Posterior cingulate gyrus (tissue), 11 donors: ENCODE data around the gene USP22.
"Not testable (repeated sequence)": the region's sequence is repeated elsewhere in the genome, so short reads cannot be mapped to it uniquely, and the experiment has no call there.

Experiments
- DNase-seq, 10 donors: peaks; one replicate each; pipeline versions ENCODE4 v3.0.0 to v3.0.0-alpha.2; 2020 to 2021; ENCODE audit warnings: mixed read lengths in 3 of 10
- intact Hi-C: fragments of 100-400 bp; cut with DNase I; formaldehyde crosslinking; loops from one replicate; pipeline ENCODE4 v1.15.1; 2023

USP22 gene

GRCh38 chr17:21042458-21043295, at the start of gene USP22:
Gene USP22, minus strand, starts transcription at chr17:21043011. Its CDS starts 176 bp downstream, at chr17:21042835.
- intact Hi-C loops: loop anchor here (1.0 to 10.0 kb wide), 5 partner anchors 35 to 240 kb away; partner anchors contain the start of genes MAP2K3 and TMEM11
- peak in 4 of 10 donors; percentile 83 to 98 (median 92) for DNase-seq

GRCh38 chr17:21090902-21091618, 48.2 kb upstream of the USP22 start:
- DNase-seq: no peak
- intact Hi-C loops: no loop called here

- no peak for DNase-seq
- intact Hi-C loops: no loop called here
These were observed 47.4 kb upstream of the USP22 start for GRCh38 chr17:21089933-21090901.

GRCh38 chr17:21089145-21089544, 46.3 kb upstream of the USP22 start:
- intact Hi-C loops: no loop called here
- no peak for DNase-seq

GRCh38 chr17:21085707-21086106, 42.9 kb upstream of the USP22 start:
- DNase-seq: peak in 1 of 10 donors; percentile 41

GRCh38 chr17:21085280-21085679, 42.5 kb upstream of the USP22 start:
- DNase-seq, intact Hi-C loops: not testable (repeated sequence)

More at GRCh38 chr17:21085707-21086106, 42.9 kb upstream of the USP22 start:
- intact Hi-C loops: no loop called here

GRCh38 chr17:21082001-21082436, 39.2 kb upstream of the USP22 start:
- DNase-seq: no peak
- intact Hi-C loops: no loop called here

GRCh38 chr17:21079196-21079595, 36.4 kb upstream of the USP22 start:
- peak in 1 of 10 donors; percentile 65 for DNase-seq

GRCh38 chr17:21078016-21078780, 35.4 kb upstream of the USP22 start:
- intact Hi-C loops: loop anchor here (5.0 kb wide), 1 partner anchor 36 kb away; the partner anchor contains the start of gene USP22
- peak in 1 of 10 donors; percentile 72 for DNase-seq

More at GRCh38 chr17:21079196-21079595, 36.4 kb upstream of the USP22 start:
- intact Hi-C loops: loop anchor here (5.0 kb wide), 1 partner anchor 37 kb away; the partner anchor contains the start of gene USP22

GRCh38 chr17:21077281-21077680, 34.5 kb upstream of the USP22 start:
- intact Hi-C loops: loop anchor here (5.0 kb wide), 1 partner anchor 35 kb away; the partner anchor contains the start of gene USP22
- no peak for DNase-seq

GRCh38 chr17:21076242-21076641, 33.4 kb upstream of the USP22 start:
- peak in 1 of 10 donors; percentile 12 for DNase-seq
- intact Hi-C loops: loop anchor here (5.0 kb wide), 1 partner anchor 34 kb away; the partner anchor contains the start of gene USP22

- intact Hi-C loops: loop anchor here (5.0 kb wide), 1 partner anchor 33 kb away; the partner anchor contains the start of gene USP22
- peak in 6 of 10 donors; percentile 26 to 73 (median 54) for DNase-seq
These were observed 32.9 kb upstream of the USP22 start for GRCh38 chr17:21075739-21076085.

GRCh38 chr17:21072745-21073197, 30.0 kb upstream of the USP22 start:
- intact Hi-C loops: no loop called here
- peak in 9 of 10 donors; percentile 42 to 95 (median 72) for DNase-seq

- no peak for DNase-seq
These were observed 23.6 kb upstream of the USP22 start for GRCh38 chr17:21066394-21066793.

GRCh38 chr17:21061971-21062526, 19.2 kb upstream of the USP22 start:
- no peak for DNase-seq
- intact Hi-C loops: no loop called here

More at GRCh38 chr17:21066394-21066793, 23.6 kb upstream of the USP22 start:
- intact Hi-C loops: no loop called here

- DNase-seq: no peak
- intact Hi-C loops: no loop called here
These were observed 18.5 kb upstream of the USP22 start for GRCh38 chr17:21061158-21061835.

GRCh38 chr17:21059761-21060160, 16.9 kb upstream of the USP22 start:
- intact Hi-C loops: no loop called here
- no peak for DNase-seq
